AG20443 (cell line): Measurements from ENCODE around the gene RETSAT.
"Not testable (repeated sequence)": the region's sequence is repeated elsewhere in the genome, so short reads cannot be mapped to it uniquely, and the experiment has no call there.

Source experiments
- DNase-seq: peaks from one replicate; pipeline ENCODE4 v3.0.0; 2012; ENCODE audit warnings: low spot score, mixed read lengths

RETSAT gene

DNA sequence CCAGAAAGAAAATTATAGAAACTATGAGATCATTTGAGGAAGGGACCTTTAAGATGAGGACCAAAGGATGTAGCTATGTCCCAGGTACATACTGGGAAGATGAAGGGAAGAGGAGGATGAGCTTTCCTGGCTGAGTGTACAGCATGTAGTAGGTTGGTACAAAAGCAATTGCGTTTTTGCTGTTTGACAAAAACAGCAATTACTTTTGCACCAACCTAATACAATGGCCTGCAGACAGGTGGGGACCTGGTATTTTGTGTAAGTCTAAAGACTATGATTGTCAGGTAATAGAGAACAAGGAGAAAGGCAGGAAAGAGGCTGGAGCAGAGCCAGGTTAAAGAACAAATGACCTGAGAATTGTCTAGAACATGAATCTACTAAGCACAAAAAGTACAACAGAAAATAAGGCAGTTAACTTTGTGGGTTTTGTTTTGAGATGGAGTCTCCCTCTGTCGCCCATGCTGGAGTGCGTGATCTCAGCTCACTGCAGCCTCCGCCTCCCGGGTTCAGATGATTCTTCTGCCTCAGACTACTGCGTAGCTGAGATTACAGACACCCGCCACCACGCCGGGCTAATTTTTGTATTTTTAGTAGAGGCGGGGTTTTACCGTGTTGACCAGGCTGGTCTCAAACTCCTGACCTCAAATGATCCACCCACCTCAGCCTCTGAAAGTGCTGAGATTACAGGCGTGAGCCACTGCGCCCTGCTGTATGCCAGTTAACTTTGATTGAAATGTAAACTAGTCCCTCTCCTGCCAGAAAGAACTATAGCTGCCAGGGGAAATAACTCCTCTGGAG lies 23.3 kb downstream of the RETSAT start:
- no peak for DNase-seq

DNA sequence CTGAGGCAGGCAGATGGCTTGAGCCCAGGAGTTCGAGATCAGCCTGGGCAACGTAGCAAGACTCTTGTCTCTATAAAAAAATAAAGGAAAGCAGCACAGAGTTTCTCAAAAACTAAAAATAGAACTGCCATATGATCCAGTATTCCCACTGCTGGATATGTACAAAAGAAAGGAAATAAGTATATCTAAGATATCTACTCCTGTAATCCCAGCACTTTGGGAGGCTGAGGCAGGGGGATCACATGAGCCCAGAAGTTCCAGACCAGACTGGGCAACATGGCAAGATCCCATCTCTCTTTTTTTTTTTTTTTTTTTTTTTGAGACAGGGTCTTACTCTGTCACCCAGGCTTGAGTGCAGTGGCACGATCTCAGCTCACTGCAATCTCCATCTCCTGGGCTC lies 24.6 kb downstream of the RETSAT start:
- DNase-seq, result not testable (repeated sequence)

DNA sequence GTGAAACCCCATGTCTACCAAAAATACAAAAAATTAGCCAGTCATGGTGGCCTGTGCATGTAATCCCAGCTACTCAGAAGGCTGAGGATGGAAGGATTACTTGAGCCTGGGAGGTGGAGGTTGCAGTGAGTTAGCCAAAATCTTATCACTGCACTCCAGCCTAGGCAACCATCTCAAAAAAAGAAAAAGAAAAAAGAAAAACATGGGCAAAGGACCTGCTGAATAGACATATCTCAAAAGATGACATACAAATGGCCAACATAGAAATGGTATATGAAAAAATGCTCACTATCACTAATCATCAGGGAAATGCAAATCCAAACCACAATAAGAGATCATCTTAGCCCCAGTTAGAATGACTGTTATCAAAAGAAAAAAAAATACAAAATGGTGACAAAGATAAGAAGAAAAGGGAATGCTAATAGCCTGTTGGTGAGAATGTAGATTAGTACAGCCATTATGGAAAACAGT lies 25.1 kb downstream of the RETSAT start:
- no peak for DNase-seq

DNA sequence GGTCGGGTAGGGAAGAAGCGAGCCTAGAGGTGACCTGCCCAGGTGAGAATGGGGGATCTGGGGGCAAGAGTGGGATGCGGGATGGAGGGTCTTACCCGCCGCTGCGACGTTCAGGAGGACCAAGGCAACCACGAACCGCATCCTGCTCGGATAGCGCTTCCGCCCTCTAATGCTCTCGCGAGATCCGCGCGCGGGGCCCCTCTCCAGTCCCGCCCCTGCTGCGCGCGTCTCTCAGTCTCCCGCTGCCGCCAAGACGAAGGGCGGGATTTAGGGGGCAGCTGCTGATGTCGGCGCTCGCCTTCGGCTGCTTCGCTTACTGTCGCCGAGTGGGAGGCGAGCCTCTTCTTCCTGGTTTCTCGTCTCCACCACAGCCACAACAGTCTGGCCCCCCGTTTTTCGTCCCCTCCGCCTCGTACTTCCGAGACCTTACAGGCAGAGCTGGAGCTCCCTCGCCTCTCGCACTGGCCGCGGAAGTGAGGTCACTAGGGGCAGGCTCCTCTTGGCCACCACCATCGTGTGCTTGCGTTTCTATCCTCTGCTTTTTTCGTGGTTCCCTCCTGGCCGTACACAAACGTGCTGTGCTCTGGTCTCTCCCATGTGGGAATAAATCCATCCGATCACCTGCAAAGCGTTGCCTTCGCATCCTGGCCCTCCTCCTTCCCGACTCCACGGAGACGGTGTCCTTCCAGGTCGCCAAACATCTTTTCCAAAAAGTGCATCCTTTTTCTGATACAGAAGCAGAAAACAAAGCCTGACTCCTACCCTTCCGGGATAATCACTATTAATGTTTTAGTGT lies 26.3 kb downstream of the RETSAT start, which contains the start of gene TGOLN2:
TGOLN2 (minus strand) TSS at position 168 of the 796 bp plus-strand sequence; CDS start at position 141, 27 bp downstream.
- DNase-seq, result peak; percentile 99

DNA sequence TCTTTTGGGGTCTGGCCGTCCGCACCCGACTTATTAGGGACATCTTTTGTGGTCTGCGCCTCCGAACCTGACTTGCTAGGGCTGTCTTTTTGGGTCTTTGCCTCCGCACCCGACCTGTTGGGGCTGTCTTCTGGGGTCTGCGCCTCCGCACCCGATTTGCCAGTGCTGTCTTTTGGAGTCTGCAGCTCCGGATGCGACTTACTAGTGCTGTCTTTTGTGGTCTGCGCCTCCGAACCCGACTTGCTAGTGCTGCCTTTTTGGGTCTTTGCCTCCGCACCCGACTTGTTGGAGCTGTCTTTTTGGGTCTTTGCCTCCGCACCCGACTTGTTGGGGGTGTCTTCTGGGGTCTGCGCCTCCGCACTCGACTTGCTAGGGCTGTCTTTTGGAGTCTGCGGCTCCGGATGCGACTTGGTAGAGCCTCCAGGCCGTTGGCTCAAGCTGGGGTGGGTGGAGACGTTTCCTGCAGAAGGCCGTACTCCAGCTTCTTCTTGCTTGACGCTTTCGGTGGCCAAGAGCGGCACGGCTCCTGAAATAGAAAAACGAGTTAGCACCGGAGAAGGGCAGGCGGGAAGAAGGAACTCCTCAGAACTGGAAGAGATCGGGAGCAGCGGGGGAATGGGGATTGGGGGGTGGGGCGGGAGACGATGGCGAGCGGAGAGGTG lies 27.0 kb downstream of the RETSAT start:
- DNase-seq, result peak; percentile 57

DNA sequence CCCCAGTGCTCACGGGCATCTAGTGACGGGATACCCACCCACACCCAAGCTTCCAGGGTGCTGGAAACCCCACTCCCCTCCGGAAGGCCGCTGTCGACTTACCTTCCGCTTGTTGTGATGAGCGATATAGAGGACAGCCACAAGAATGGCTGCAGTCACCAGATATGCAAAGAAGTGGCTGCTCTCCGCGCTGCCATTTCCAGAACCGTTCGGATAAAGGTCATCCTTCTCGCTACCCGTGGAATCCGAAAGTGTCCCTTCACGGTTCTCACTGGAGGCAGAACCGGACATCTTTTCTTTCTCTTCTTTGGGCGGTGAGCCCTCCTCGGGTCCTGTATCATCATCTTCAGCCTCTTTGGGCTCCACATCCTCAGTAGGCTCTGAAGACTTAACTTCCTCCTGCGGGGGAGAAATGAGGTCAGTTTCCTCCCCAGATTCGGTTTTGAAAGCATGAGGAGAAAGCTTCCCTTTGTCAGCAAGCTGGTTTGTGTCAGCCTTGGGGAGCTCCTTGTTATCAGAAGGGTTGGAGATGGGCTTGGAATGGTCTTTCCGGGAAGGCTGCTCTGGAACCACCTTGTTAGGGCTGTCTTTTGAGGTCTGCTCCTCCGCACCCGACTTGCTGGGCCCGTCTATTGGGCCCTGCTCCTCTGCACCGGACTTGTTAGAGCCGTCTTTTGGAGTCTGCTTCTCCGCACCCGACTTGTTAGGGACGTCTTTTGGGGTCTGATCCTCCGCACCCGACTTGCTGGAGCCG lies 27.7 kb downstream of the RETSAT start:
- DNase-seq, result no peak

DNA sequence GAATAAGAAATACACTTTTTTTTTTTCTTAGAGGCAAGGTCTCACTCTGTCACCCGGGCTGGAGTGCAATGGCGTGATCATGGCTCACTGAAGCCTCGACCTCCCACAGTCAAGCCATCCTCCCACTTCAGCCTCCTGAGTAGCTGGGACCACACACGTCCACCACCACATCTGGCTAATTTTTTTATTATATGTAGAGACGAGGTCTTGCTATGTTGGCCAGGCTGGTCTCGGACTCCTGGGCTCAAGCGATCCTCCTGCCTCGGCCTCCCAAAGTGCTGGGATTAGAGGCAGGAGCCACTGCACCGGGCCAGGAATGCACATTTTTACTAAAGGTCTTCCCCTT lies 28.9 kb downstream of the RETSAT start:
- no peak for DNase-seq

DNA sequence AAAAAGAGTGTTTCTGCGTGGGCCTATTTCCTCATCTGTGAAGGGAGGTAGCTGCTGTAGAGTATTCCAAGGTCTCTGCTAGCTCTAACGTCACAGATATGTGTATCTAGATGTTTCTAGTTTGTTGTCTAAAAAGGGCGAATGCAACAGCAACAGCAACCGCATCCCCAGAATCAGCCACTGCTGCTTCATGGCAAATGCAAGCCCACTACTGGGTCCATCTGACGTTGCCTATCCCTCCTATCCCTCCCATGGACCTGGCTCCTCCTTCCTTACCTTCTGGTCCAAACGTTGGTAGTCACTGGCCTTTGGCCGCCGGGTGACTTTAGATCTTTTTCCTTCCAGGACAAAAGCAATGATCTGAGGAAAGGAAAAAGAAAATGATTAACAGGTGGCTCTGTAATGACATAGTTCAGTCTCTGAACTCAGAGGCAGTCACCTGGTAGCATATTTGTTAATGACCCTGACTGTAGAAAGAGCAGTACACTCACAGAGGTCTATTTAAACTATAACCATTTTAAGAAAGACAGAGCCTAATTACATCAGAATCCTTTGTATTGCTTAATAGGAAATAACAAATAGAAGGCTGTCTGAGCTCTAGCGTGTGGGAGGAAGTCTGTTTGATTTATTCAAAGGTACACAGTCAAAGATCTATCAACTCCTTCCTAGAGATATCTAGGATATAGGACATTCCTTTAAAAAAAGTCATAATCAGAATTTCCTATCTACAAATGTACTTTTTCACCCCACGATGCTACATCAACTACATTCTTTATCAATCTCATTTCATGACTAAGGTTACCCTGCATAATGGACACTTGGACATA lies 29.5 kb downstream of the RETSAT start:
- DNase-seq, result no peak

DNA sequence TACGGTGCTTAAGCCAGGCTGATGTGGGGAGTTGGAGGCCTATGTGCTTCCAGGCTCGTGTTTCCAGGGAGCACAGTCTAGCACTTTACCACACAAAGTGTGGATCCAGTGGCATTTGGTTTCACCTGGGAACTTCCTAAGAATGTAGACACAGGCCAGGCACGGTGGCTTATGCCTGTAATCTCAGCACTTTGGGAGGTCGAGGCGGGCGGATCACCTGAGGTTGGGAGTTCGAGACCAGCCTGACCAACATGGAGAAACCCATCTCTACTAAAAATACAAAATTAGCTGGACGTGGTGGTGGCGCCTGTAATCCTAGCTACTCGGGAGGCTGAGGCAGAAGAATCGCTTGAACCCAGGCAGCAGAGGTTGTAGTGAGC lies 30.4 kb downstream of the RETSAT start:
- not testable (repeated sequence) for DNase-seq

DNA sequence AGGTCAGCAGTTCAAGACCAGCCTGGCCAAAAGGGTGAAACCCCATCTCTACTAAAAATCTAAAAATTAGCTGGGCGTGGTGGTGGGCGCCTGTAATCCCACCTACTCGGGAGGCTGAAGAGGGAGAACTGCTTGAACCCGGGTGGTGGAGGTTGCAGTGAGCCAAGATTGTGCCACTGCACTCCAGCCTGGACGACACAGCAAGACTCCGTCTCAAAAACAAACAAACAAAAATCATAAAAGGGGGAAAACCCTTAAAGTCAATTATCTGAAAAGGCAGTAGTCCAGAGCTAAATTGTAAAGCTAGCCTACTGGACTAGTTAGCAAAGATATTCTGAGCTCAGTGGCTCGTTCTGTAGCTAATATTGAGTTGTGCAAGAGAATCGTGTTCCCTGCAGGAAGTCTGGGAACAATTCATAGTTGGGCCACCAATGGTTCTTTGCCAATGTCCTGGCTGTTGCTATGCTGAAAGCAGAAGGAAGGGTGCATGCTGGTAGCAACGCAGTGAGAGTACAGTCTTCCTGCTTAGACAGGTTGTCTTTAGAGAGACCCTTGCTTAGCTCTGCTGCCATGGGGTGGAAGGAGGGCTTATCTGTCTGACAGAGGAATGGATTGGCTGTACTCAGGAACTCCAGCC lies 30.9 kb downstream of the RETSAT start:
- DNase-seq, result no peak

DNA sequence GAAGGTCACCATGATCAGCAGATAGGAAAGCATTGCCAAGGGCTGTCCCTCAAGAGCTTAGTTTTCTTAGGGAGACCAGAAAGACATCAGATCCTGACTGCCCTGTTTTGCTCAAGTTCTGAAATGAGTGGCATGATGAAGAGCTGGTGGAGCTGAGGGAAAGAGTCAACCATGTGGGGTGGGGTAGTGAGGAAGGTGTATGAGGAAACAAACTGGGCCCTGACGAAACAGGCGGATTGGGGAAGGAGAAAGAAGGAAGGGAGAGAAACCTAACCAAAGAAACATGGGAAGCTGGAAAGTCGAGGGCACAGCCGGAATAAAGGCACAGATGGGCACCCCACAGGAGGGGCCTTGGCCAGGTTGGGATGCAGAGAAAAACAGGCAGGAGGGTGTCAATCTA lies 34.5 kb downstream of the RETSAT start:
- DNase-seq, result no peak

DNA sequence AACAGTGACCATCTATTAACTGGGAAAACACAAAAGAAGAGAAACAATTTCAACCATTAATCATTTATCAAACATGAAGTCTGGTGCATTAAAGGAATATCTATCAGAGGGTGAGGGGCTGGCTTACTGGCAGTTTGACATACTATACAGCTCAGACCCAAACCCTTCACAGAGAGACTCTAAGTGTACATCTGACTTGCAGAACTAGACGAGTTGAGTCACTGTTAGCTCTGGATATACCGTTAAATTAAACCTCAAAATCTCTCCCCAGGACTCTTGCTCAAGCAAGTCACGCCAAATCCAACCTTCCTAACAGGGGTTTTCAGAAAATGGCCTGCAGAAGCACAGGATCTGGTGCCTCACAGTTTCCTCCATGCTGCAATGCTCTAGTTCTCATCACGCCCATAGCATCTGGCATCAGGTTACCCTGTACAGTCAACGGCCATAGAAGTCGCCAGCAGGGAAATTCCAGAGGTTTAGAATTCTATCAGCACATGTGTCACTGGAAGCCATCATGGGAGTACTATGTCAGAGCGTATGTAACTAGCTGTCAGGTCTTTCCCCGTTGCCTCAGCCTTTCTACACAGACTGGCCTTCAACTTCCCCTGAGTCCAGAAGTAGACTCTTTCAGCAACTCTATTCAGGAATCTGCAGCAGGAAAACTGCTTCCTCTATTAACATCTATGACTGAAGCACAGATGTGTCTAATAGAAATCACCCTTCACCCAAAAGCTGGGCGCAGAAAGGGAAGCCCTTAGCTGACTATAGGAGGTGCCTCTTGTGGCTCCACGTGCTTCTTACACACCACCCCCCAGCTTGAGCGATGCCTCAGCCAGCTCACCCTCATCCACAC lies 35.9 kb downstream of the RETSAT start:
- DNase-seq, result peak; percentile 70

DNA sequence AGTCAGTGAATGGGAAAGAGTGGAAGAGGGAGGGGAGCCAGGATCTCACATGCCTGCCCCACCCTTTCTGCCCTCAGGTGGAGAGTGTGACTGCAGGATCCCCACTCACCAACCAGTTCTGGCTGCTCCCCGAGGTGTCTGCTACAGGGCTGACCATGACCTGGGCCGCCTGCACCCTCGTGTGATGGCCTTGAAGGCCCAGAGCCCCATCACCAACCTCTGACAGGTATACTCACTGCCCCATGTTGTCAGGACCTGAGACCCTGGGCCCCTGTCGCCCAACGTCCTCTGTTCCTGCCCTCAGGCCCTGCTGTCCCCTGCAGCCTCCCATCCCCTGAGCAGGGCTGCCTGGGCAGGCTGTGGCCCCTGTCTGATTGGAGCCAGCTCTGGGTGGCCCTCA lies 38.4 kb downstream of the RETSAT start:
- not testable (repeated sequence) for DNase-seq

DNA sequence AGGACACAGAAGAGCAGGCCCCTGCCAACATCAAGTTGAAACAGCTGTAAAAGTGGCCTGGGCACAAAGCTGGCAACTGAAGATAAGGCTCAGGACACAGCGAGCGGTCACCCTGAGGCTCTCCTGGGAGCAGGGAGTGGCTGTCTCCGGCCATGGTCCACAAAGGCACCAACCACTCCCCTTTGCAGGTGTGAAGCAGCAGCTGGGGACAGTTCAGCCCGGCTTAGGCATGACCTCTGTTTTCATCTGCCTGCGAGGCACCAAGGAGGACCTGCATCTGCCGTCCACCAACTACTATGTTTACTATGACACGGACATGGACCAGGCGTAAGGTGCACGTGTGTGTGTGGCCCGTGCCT lies 39.5 kb downstream of the RETSAT start:
- no peak for DNase-seq

DNA sequence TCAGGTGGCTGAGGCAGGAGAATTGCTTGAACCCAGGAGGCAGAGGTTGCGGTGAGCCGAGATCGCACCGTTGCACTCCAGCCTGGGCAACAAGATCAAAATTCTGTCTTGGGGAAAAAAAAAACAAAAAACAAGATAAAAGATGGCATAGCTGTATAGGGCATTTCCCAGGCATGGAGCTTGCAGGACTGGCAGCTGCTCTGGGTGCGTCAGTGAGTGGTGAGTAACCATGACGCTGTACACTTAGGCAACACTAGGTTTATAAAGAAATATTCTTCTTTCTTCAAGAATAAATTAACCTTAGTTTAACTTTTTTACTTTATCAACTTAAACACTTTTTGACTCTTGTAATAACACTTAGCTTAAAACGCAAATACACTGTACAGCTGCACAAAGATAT lies 41.9 kb downstream of the RETSAT start:
- DNase-seq, result peak; percentile 72

DNA sequence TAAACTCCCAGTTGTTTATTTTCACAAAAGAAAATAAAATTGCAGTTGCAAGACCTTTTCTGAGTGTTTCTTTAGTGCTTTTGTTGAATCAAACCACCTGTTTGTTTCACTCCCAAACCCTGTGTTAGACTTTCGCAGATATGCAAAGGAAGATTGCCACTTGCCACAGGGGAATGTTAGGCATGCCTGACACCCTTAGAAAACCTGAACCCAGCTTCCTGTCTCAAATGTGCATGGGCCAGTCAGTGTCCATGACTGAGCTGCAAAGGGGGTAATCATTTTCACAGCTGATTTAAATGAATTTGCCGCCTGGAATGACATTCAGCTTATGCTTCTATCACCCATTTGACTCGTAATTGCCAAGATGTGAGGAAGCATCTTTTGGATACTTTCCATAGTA lies 44.0 kb downstream of the RETSAT start:
- no peak for DNase-seq

DNA sequence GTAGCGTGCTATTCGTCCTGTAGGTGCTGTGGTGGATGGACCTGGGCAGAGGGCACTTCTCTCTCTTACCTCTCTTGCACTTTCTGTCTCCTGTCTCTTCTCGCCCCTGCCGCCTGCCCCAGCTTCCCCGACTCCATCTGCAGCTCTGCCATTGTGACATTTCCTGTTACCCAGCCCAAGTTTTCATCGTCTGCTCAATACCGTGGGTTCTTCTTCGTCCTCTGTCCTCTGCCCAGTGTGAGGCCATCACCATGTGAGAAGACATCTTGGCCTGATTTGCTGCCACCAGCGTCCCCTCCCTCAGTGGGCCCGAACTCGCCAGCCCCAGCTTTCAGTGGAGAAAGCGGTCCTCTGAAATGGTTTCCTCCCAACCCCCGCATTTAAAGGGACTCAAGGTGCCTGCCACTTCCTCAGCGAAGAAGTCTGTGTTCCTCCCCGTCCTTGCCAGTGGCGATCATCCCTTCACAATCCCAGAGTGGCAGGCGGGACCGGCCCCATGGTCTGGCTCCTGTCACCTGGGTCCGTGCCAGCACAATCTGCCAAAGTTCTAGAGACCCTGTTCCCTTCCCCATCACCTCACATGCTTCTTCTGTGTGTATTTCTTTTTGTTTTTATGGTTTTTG lies 44.5 kb downstream of the RETSAT start:
- no peak for DNase-seq

DNA sequence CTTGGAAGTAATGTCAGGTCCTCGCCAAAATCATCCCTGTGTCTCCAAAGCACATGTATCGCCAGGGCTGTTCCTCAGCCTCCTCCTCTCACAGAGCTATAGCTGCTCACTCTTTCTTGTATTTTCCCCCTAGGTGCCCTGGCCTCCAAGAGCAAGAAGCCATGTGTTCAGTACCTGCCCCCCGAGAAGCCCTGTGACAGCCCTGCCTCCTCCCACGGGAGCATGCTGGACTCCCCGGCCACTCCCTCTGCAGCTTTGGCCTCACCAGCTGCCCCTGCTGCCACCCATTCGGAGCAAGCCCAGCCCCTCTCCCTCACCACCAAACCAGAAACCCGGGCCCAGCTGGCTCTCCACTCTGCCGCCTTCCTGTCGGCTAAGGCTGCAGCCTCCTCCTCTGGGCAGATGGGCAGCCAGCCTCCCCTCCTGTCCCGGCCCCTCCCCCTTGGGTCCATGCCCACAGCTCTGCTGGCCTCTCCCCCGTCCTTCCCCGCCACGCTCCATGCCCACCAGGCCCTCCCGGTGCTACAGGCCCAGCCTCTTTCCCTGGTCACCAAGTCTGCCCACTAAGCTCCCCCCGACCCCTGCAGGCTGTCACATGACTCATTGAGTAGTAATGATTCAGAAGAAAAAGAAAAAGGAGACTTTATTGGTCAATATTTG lies 45.3 kb downstream of the RETSAT start:
- peak; percentile 53 for DNase-seq

DNA sequence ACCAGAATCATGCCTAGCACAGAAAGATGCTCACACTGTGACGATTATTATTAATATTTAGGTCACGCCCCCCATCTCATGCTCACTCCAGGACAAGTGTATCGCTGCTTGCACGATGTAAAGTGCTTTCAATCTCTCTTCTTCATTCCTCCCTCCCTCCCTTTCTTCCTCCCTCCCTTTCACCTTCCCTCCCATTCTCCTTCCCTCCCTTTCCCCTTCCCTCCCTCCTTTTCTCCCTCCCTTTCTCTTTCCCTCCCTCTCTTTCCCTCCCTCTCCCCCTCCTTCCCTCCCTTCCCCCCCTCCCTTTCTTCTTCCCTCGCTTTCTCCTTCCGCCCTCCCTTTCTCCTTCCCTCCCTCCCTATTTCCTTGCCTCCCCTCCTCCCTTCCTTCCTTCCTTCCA lies 46.1 kb downstream of the RETSAT start:
- DNase-seq, result no peak
